Stimulated activated CD8-positive, alpha-beta memory T cell treated with anti-CD3 and anti-CD28 coated beads, Interleukin-12 subunit alpha, Interleukin-12 subunit beta, amount 100 ng/mL, for 24 hours (primary cell): ENCODE measurements around the gene LDLRAP1.
"Not testable (repeated sequence)": the region's sequence is repeated elsewhere in the genome, so short reads cannot be mapped to it uniquely, and the experiment has no call there.

Source experiments
- DNase-seq: peaks from one replicate; pipeline ENCODE4 v3.0.0-alpha.2; 2020; ENCODE audit errors: extremely low read depth

The LDLRAP1 gene

GRCh38 chr1:25575191-25575590 lies 31.8 kb downstream of the LDLRAP1 start:
- DNase-seq, result no peak

- DNase-seq, result no peak
These were observed 33.2 kb downstream of the LDLRAP1 start for GRCh38 chr1:25576459-25577133.

- no peak for DNase-seq
These were observed 33.9 kb downstream of the LDLRAP1 start for GRCh38 chr1:25577134-25577920.

GRCh38 chr1:25579292-25580252 lies 36.2 kb downstream of the LDLRAP1 start:
- DNase-seq, result no peak

- DNase-seq, result no peak
These were observed 37.5 kb downstream of the LDLRAP1 start for GRCh38 chr1:25580927-25581326.

GRCh38 chr1:25581764-25582163 lies 38.4 kb downstream of the LDLRAP1 start:
- DNase-seq, result no peak

GRCh38 chr1:25583519-25584370 lies 40.3 kb downstream of the LDLRAP1 start:
- DNase-seq, result no peak

- DNase-seq, result no peak
These were observed 42.8 kb downstream of the LDLRAP1 start for GRCh38 chr1:25586181-25586588.

GRCh38 chr1:25587290-25587689 lies 43.9 kb downstream of the LDLRAP1 start:
- DNase-seq, result no peak

GRCh38 chr1:25588224-25588623 lies 44.8 kb downstream of the LDLRAP1 start:
- not testable (repeated sequence) for DNase-seq

GRCh38 chr1:25588786-25589185 lies 45.4 kb downstream of the LDLRAP1 start:
- DNase-seq, result not testable (repeated sequence)

- no peak for DNase-seq
These were observed 46.9 kb downstream of the LDLRAP1 start for GRCh38 chr1:25590096-25590824.

- no peak for DNase-seq
These were observed 50.5 kb downstream of the LDLRAP1 start for GRCh38 chr1:25593861-25594260.

- no peak for DNase-seq
These were observed 51.6 kb downstream of the LDLRAP1 start for GRCh38 chr1:25594971-25595370.

- not testable (repeated sequence) for DNase-seq
These were observed 53.2 kb downstream of the LDLRAP1 start for GRCh38 chr1:25596641-25597040.

GRCh38 chr1:25598879-25599278 lies 55.5 kb downstream of the LDLRAP1 start:
- DNase-seq, result no peak

GRCh38 chr1:25599969-25600610 lies 56.7 kb downstream of the LDLRAP1 start:
- DNase-seq, result no peak

GRCh38 chr1:25600971-25601699 lies 57.7 kb downstream of the LDLRAP1 start:
- DNase-seq, result not testable (repeated sequence)
